Measurements from ENCODE around the gene PRSS16. TPM values are rescaled to one million over a fixed set of nuclear protein-coding genes. Genes with fewer than 3 reads are reported as not detected.
A peak's percentile ranks its signal among the peaks of the same experiment; 100 is the strongest.

Gene PRSS16
- total RNA-seq, 1 experiment from 2014 or later: 32.5 TPM

GRCh38 chr6:27250277-27251111, 3.0 kb downstream of the PRSS16 start:
- H3K9me2 ChIP-seq (ENCODE audit: insufficient read depth): no peaks in the 10 kb centered on the region
- H3K9me3 ChIP-seq (ENCODE audit: insufficient read depth, low read depth): no peaks in the 10 kb centered on the region
- peak overlapping the region; percentile 84 for H3K4me3 ChIP-seq
- CTCF ChIA-PET: interaction anchor here (1.1 kb wide), 1 partner anchor 62 kb away, joined by 3 read pairs; the partner anchor contains the start of gene POM121L2
- DNase-seq: no peak
- H4K20me1 ChIP-seq (ENCODE audit: insufficient read depth): no peaks in the 10 kb centered on the region
- H3K4me1 ChIP-seq (replicated peaks; ENCODE audit: insufficient read depth): peaks cover 11% of the 10 kb centered on the region
- H2AFZ ChIP-seq: peak overlapping the region; percentile 91
- peak overlapping the region; percentile 68 for H3K4me2 ChIP-seq
- no peaks in the 10 kb centered on the region for H3K27me3 ChIP-seq (ENCODE audit: insufficient read depth, low read depth)
- BruUV-seq (replicated peaks): TSS peak; percentile 93
- no peaks in the 10 kb centered on the region for H3K36me3 ChIP-seq (ENCODE audit: low read depth)
- no peaks in the 10 kb centered on the region for H3K79me2 ChIP-seq (ENCODE audit: low read depth)
- peaks cover 4% of the 10 kb centered on the region; the same call in 1 of the 2 replicates for H3F3A ChIP-seq (ENCODE audit: insufficient read depth, low read depth)
- POLR2A ChIA-PET (ENCODE audit: unreplicated experiment): interaction anchor here (0.6 kb wide), 1 partner anchor 23 kb away, joined by 25 read pairs; no protein-coding TSS in a partner anchor
- intact Hi-C loops (cut with micrococcal nuclease; ENCODE audit: unreplicated experiment): loop anchor here (2.0 kb wide), 1 partner anchor 14 kb away; no protein-coding TSS in a partner anchor
- H3K27ac ChIP-seq: peak overlapping the region; percentile 67
- no peak for TF ChIP-seq EZH2 (IDR thresholded peaks at IDR 0.05; ENCODE audit: low read depth)

GRCh38 chr6:27251112-27251605, 3.7 kb downstream of the PRSS16 start:
- ChIA-PET POLR2A (ENCODE audit: unreplicated experiment) (interaction anchor here (0.6 to 0.8 kb wide), 6 partner anchors 23 to 1219 kb away, joined by 3 to 25 read pairs (median 4); a partner anchor contains a TSS), CTCF (interaction anchor here (0.5 to 1.1 kb wide), 4 partner anchors 24 to 251 kb away, joined by 3 to 4 read pairs (median 3); partner anchors contain the start of gene POM121L2)
- Histone ChIP-seq H3K4me2 (peak overlapping the region; percentile 68), H3K36me3 (ENCODE audit: low read depth) (no peaks in the 10 kb centered on the region), H3K4me1 (replicated peaks; ENCODE audit: insufficient read depth) (peaks cover 11% of the 10 kb centered on the region), H3K9me3 (ENCODE audit: insufficient read depth, low read depth) (no peaks in the 10 kb centered on the region), H3K79me2 (ENCODE audit: low read depth) (no peaks in the 10 kb centered on the region), H3K9me2 (ENCODE audit: insufficient read depth) (no peaks in the 10 kb centered on the region), H4K20me1 (ENCODE audit: insufficient read depth) (no peaks in the 10 kb centered on the region), H3K27me3 (ENCODE audit: insufficient read depth, low read depth) (no peaks in the 10 kb centered on the region), H2AFZ (peak overlapping the region; percentile 91), H3F3A (ENCODE audit: insufficient read depth, low read depth) (peaks cover 4% of the 10 kb centered on the region; the same call in 1 of the 2 replicates), H3K4me3 (peak overlapping the region; percentile 84), H3K27ac (peak overlapping the region; percentile 67)
- no TSS peak for BruUV-seq (replicated peaks)
- peak; percentile 83 to 96 for DNase-seq
- TF ChIP-seq EZH2 (IDR thresholded peaks at IDR 0.05; ENCODE audit: low read depth) (no peak), CTCF (conservative IDR thresholded peaks at IDR 0.05) (no peak)
- intact Hi-C loops (cut with micrococcal nuclease; ENCODE audit: unreplicated experiment): loop anchor here (2.0 kb wide), 1 partner anchor 14 kb away; no protein-coding TSS in a partner anchor

- Histone ChIP-seq H4K20me1 (ENCODE audit: insufficient read depth) (no peaks in the 10 kb centered on the region), H3K27me3 (ENCODE audit: insufficient read depth, low read depth) (no peaks in the 10 kb centered on the region), H3K4me1 (replicated peaks; ENCODE audit: insufficient read depth) (peaks cover 11% of the 10 kb centered on the region), H3K4me2 (peak overlapping the region; percentile 78), H3K79me2 (ENCODE audit: low read depth) (no peaks in the 10 kb centered on the region), H3K9me3 (ENCODE audit: insufficient read depth, low read depth) (no peaks in the 10 kb centered on the region), H3K36me3 (ENCODE audit: low read depth) (no peaks in the 10 kb centered on the region), H3K9me2 (ENCODE audit: insufficient read depth) (no peaks in the 10 kb centered on the region), H3F3A (ENCODE audit: insufficient read depth, low read depth) (peaks cover 4% of the 10 kb centered on the region; the same call in 1 of the 2 replicates), H3K27ac (peak overlapping the region; percentile 65), H2AFZ (peak overlapping the region; percentile 79), H3K4me3 (peak overlapping the region; percentile 84)
- ChIA-PET POLR2A (ENCODE audit: unreplicated experiment) (interaction anchor here (0.6 to 0.8 kb wide), 6 partner anchors 30 to 1220 kb away, joined by 3 to 8 read pairs (median 4); a partner anchor contains a TSS), CTCF (interaction anchor here (0.5 to 1.1 kb wide), 5 partner anchors 16 to 251 kb away, joined by 3 to 4 read pairs (median 3); partner anchors contain the start of gene POM121L2)
- BruUV-seq (replicated peaks): no TSS peak
- peak; percentile 86 to 93 for DNase-seq
- no peak for TF ChIP-seq EZH2 (IDR thresholded peaks at IDR 0.05; ENCODE audit: low read depth)
- peak; percentile 69; the same call in 1 of the 2 replicates for TF ChIP-seq CTCF (conservative IDR thresholded peaks at IDR 0.05)
- intact Hi-C loops (cut with micrococcal nuclease; ENCODE audit: unreplicated experiment): loop anchor here (2.0 kb wide), 1 partner anchor 15 kb away; no protein-coding TSS in a partner anchor
Observed at GRCh38 chr6:27251606-27252251, 4.2 kb downstream of the PRSS16 start.
